NCI-H748 (cell line): ENCODE data around the gene HSD17B11.
"Not testable (repeated sequence)": the region's sequence is repeated elsewhere in the genome, so short reads cannot be mapped to it uniquely, and the experiment has no call there.

Source experiments
- DNase-seq: peaks from one replicate; lab custom pipeline; 2025; ENCODE audit not compliant: unreplicated experiment; lab: John Stamatoyannopoulos, UW

HSD17B11 gene

GRCh38 chr4:87310691-87311335 lies 80.2 kb downstream of the HSD17B11 start:
- DNase-seq = no peak

DNA sequence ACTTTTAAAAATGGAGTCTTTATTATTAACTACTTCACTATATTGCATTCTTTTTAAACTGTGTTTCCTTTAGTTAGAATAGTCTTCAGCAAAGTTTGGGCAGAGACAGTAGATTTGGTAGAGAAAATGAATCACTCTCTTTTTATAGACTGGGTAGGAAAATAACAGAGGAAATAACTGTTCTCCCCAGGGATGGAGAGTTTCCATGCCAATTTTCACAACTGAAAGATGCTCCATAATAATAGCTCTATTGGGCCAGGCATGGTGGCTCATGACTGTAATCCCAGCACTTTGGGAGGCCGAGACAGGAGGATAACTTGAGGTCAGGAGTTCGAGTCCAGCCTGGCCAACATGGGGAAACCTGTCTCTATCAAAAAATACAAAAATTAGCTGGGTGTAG lies 81.4 kb downstream of the HSD17B11 start:
- no peak for DNase-seq

DNA sequence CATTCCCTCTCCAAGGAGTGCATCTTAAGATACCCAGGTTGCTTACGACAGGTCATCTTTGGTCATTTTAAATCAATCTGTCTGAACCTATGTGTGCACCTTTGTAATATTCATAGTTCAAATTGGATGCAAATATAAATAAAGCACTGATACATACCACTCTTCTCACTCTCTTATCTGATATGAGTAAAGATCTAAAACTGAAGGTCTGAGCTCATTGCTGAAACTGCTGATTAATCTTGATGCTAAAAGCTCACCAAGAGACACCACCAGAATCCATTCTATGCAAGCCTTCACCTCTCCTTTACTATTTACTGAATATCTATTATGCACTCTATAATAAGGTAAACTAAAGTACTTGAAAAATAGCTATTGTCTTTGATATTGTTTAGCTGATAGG lies 84.9 kb downstream of the HSD17B11 start:
- no peak for DNase-seq

DNA sequence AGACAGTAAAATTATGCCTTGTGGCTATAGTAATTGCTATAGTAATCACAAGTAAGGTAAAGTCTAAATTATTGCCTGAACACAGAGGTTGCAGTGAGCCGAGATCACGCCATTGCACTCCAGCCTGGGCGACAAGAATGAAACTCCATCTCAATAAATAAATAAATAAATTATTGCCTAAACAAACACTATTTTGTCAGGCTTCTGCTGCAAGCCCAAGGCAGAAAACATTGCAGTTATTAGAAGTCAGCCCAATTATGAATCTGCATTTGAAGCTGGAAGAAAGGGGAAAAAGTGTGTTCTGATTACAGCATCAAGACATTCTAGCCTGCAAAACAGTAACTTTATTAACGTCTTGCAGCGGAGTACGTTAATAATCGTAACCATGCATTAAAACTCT lies 85.4 kb downstream of the HSD17B11 start:
- DNase-seq = no peak

DNA sequence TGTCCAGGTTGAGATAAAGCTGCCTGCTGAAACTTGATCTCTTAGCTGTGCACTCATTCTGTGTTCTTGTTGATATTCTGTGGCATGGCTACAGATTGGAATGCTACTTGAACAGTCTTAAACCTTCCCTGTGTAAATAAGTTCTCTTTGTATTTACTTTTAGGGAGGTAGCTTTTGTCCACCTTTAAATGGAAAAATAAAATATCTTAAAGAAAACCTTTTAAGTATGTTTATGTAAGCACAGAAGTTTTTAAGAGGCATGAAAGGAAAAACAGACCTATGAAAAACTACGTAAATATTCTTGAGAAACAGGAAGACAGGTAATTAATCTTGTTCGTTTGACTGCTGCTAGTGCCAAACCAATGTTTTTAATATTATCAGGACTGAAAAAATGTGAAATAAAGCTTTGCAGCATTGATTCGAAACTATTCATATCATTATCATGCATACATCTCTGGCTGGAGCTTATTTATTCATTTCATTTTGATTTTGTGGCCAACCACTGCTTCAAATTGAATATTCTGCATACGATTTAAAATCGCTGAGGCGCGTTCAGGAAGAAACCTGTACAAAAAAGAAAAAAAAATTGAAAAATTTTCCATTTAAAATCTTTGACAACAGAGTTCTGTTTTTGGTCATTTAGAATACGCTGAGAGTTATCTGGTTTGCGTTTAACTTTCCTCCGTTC lies 86.1 kb downstream of the HSD17B11 start:
- peak; percentile 17 for DNase-seq

GRCh38 chr4:87299898-87300297 lies 91.1 kb downstream of the HSD17B11 start:
- no peak for DNase-seq

DNA sequence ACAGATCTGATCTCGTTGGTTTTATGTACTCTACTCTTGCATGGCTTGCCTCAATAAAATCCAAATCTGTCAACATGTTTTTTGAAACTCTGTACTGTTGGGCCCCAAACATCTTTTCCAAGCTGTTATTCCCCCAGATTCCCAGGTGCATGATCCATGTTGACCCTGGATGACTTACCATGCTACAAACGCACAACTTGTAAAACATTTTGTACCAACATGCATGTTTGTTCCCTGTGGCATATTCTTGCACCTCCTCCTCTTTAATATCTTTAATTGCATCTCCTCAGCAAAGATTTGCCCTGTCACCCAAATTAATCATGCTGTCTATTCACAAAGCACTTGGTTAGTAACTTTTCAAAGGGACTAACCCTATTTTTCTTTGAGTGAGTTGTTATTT lies 92.6 kb downstream of the HSD17B11 start:
- no peak for DNase-seq

- DNase-seq = not testable (repeated sequence)
Measured at GRCh38 chr4:87294911-87295310, 96.1 kb downstream of the HSD17B11 start.

GRCh38 chr4:87293889-87294288 lies 97.1 kb downstream of the HSD17B11 start:
- not testable (repeated sequence) for DNase-seq

DNA sequence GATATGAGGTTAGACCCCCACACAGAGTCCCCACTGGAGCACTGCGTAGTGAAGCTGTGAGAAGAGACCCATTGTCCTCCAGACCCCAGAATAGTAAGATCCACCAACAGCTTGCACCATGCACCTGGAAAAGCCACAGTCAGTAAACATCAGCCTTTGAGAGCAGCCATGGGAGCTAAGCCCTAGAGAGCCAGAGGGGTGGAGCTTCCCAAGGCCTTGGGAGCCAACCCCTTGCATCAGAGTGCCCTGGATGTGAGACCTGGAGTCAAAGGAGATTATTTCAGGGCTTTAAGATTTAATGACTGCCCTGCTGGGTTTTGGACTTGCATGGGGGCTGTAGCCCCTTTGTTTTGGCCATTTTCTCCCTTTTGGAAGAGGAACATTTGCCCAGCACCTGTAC lies 104.0 kb downstream of the HSD17B11 start:
- DNase-seq = no peak
